H1 (cell line): ENCODE measurements around the gene C4B. TPM values are rescaled to one million over a fixed set of nuclear protein-coding genes. Genes with fewer than 3 reads are reported as not detected.

Experiments used
- CTCF ChIA-PET: fragments of 300-600 bp; sonication (Branson Sonifier 250); formaldehyde crosslinking; loops from one replicate; lab custom pipeline; 2021; ENCODE audit not compliant: partially characterized antibody; lab: Charles Lee
- POLR2A ChIA-PET: fragments of 300-600 bp; sonication (Branson Sonifier 250); formaldehyde crosslinking; loops from one replicate; lab custom pipeline; 2021; ENCODE audit warnings: inconsistent platforms; ENCODE audit not compliant: partially characterized antibody; lab: Charles Lee
- DNase-seq, 2 experiments: peaks; one replicate each; pipeline versions ENCODE4 v3.0.0 to v3.0.0-alpha.2; 2010 to 2022; ENCODE audit warnings: low spot score in 2 of 2, low read depth in 1 of 2, mixed read lengths in 1 of 2
- FAIRE-seq: peaks from 2 replicates; lab custom pipeline; 2011; peaks lifted over from hg19 to GRCh38; lab: Jason Lieb, UNC
- H2AFZ ChIP-seq: 2 replicates; pipeline ENCODE4 v1.8.1; 2012; ENCODE audit warnings: low read length, inconsistent platforms
- H2AK5ac ChIP-seq: 2 replicates; pipeline ENCODE4 v1.6.1; 2013; ENCODE audit warnings: low read depth, low read length
- H2BK120ac ChIP-seq: replicated peaks from 2 replicates; pipeline ENCODE3; 2013; ENCODE audit warnings: low read depth, low read length, inconsistent platforms
- H2BK12ac ChIP-seq: 2 replicates; pipeline ENCODE4 v1.6.1; 2013; ENCODE audit warnings: low read depth, low read length
- H2BK15ac ChIP-seq: 2 replicates; pipeline ENCODE4 v1.6.1; 2013; ENCODE audit warnings: low read length
- H2BK20ac ChIP-seq: 2 replicates; pipeline ENCODE4 v1.6.1; 2013; ENCODE audit warnings: low read length
- H2BK5ac ChIP-seq: 2 replicates; pipeline ENCODE4 v1.6.1; 2013; ENCODE audit warnings: low read depth, low read length
- H3K14ac ChIP-seq: 2 replicates; pipeline ENCODE4 v1.6.1; 2013; ENCODE audit warnings: inconsistent platforms; ENCODE audit not compliant: insufficient read length
- H3K18ac ChIP-seq: 2 replicates; pipeline ENCODE4 v1.6.1; 2013; ENCODE audit warnings: low read length; ENCODE audit errors: extremely low read depth
- H3K23ac ChIP-seq: 2 replicates; pipeline ENCODE4 v1.6.1; 2013; ENCODE audit warnings: inconsistent platforms; ENCODE audit not compliant: insufficient read length
- H3K23me2 ChIP-seq: 2 replicates; pipeline ENCODE4 v1.6.1; 2013; ENCODE audit warnings: low read depth, low read length
- H3K27ac ChIP-seq: 2 replicates; pipeline ENCODE4 v1.6.1; 2011; ENCODE audit warnings: low read depth, low read length, inconsistent platforms
- H3K27me3 ChIP-seq, 4 experiments: replicated peaks in 1 of 4; 1 replicate in 1 of 4; 2 replicates in 3 of 4; pipeline versions ENCODE4 v1.6.1 to v1.8.1; 2011 to 2013; ENCODE audit warnings: low read length in 3 of 4, mild to moderate bottlenecking in 3 of 4, inconsistent platforms in 2 of 4, mixed read lengths in 2 of 4, moderate library complexity in 1 of 4; ENCODE audit not compliant: control insufficient read depth in 3 of 4, insufficient read depth in 3 of 4; ENCODE audit errors: extremely low read depth in 1 of 4
- H3K36me3 ChIP-seq, 4 experiments: 2 replicates each; pipeline versions ENCODE4 v1.6.1 to v1.8.1; 2011 to 2013; ENCODE audit warnings: mild to moderate bottlenecking in 4 of 4, low read length in 3 of 4, moderate library complexity in 2 of 4, control low read depth in 1 of 4, inconsistent platforms in 1 of 4; ENCODE audit not compliant: insufficient read depth in 4 of 4, control insufficient read depth in 2 of 4
- H3K4ac ChIP-seq: replicated peaks from 2 replicates; pipeline ENCODE3; 2013; ENCODE audit warnings: low read length, low read depth, mixed read lengths, inconsistent platforms; ENCODE audit not compliant: insufficient read length
- H3K4me1 ChIP-seq, 4 experiments: replicated peaks in 1 of 4; 1 replicate in 1 of 4; 2 replicates in 3 of 4; pipeline versions ENCODE4 v1.6.1 to v1.8.1; 2011 to 2013; ENCODE audit warnings: low read length in 3 of 4, inconsistent platforms in 2 of 4, mixed read lengths in 1 of 4; ENCODE audit not compliant: insufficient read depth in 4 of 4, control insufficient read depth in 3 of 4
- H3K4me2 ChIP-seq, 2 experiments: 2 replicates each; pipeline versions ENCODE4 v1.6.1 to v1.8.1; 2011 to 2013; ENCODE audit warnings: low read depth in 2 of 2, low read length in 2 of 2, control low read depth in 1 of 2, inconsistent platforms in 1 of 2, mild to moderate bottlenecking in 1 of 2; ENCODE audit not compliant: insufficient read depth in 1 of 2
- H3K4me3 ChIP-seq, 4 experiments: fragments of 200-600, 300-600 bp in 1 of 4; sonication (generic), shearing (Covaris generic), sonication (Bioruptor Twin) in 1 of 4; 2 replicates each; pipeline versions ENCODE4 v1.5.1 to v1.8.1; 2011 to 2016; ENCODE audit warnings: low read length in 4 of 4, low read depth in 3 of 4, control low read depth in 2 of 4, inconsistent platforms in 2 of 4, mild to moderate bottlenecking in 2 of 4, mixed read lengths in 1 of 4, moderate library complexity in 1 of 4; ENCODE audit not compliant: insufficient read depth in 2 of 4; ENCODE audit errors: extremely low read depth in 1 of 4
- H3K56ac ChIP-seq: replicated peaks from 2 replicates; pipeline ENCODE3; 2013; ENCODE audit warnings: low read depth, mild to moderate bottlenecking, mixed read lengths, low read length, inconsistent platforms; ENCODE audit not compliant: insufficient read length
- H3K79me1 ChIP-seq: 2 replicates; pipeline ENCODE4 v1.6.1; 2013; ENCODE audit warnings: low read depth, low read length, control low read depth
- H3K79me2 ChIP-seq, 2 experiments: 2 replicates each; pipeline versions ENCODE4 v1.6.1 to v1.8.1; 2012 to 2013; ENCODE audit warnings: low read length in 2 of 2, mild to moderate bottlenecking in 2 of 2, inconsistent platforms in 1 of 2; ENCODE audit not compliant: insufficient read depth in 2 of 2, control insufficient read depth in 1 of 2
- H3K9ac ChIP-seq, 4 experiments: replicated peaks in 1 of 4; 1 replicate in 1 of 4; 2 replicates in 3 of 4; pipeline versions ENCODE4 v1.6.1 to v1.8.1; 2011 to 2013; ENCODE audit warnings: low read depth in 3 of 4, low read length in 3 of 4, control low read depth in 2 of 4, mild to moderate bottlenecking in 2 of 4, moderate library complexity in 2 of 4, inconsistent platforms in 1 of 4; ENCODE audit errors: extremely low read depth in 1 of 4
- H3K9me3 ChIP-seq, 2 experiments: 2 replicates each; pipeline versions ENCODE4 v1.6.1 to v1.8.1; 2012 to 2013; ENCODE audit warnings: mild to moderate bottlenecking in 2 of 2, moderate library complexity in 2 of 2, control low read depth in 1 of 2, inconsistent platforms in 1 of 2, low read depth in 1 of 2, low read length in 1 of 2, mixed read lengths in 1 of 2; ENCODE audit not compliant: insufficient read depth in 2 of 2
- H4K20me1 ChIP-seq, 2 experiments: replicated peaks in 1 of 2; 2 replicates each; pipeline versions ENCODE3 to v1.8.1; 2011 to 2013; ENCODE audit warnings: inconsistent platforms in 2 of 2, low read length in 2 of 2, mild to moderate bottlenecking in 1 of 2; ENCODE audit not compliant: insufficient read depth in 2 of 2, control insufficient read depth in 1 of 2
- H4K5ac ChIP-seq: 2 replicates; pipeline ENCODE4 v1.6.1; 2013; ENCODE audit warnings: low read length, low read depth, mixed read lengths, inconsistent platforms; ENCODE audit not compliant: insufficient read length
- H4K8ac ChIP-seq: 2 replicates; pipeline ENCODE4 v1.8.0; 2013; ENCODE audit warnings: mild to moderate bottlenecking, moderate library complexity, low read length, inconsistent platforms; ENCODE audit not compliant: insufficient read depth; ENCODE audit errors: extremely low read depth
- H4K91ac ChIP-seq: replicated peaks from 2 replicates; pipeline ENCODE3; 2013; ENCODE audit warnings: low read length, mixed read lengths, inconsistent platforms; ENCODE audit not compliant: insufficient read length
- ATF2 ChIP-seq: IDR thresholded peaks from 2 replicates; pipeline ENCODE4 v1.6.1; 2012; ENCODE audit warnings: low read length, inconsistent platforms
- BRCA1 ChIP-seq: IDR thresholded peaks from 2 replicates; pipeline ENCODE4 v1.6.1; 2012; ENCODE audit warnings: low read depth, low read length, improper control_type of control experiment
- POLR2A ChIP-seq, 2 experiments: IDR thresholded peaks; 1 replicate in 1 of 2; 2 replicates in 1 of 2; pipeline ENCODE4 v1.6.1; 2011; ENCODE audit warnings: low read depth in 2 of 2, low read length in 2 of 2, mild to moderate bottlenecking in 2 of 2; ENCODE audit errors: control extremely low read depth in 1 of 2
- SRF ChIP-seq: IDR thresholded peaks from 2 replicates; pipeline ENCODE4 v1.6.1; 2011; ENCODE audit warnings: mild to moderate bottlenecking, low read depth, low read length, moderate library complexity
- USF2 ChIP-seq: IDR thresholded peaks from 2 replicates; pipeline ENCODE4 v1.6.1; 2011; ENCODE audit warnings: low read length, improper control_type of control experiment
- WGBS, 2 experiments: shearing (Covaris generic) in 1 of 2; methylation state at CpG; one replicate each; pipeline versions ENCODE4 v1.1.6 to v1.1.7; 2013 to 2015; ENCODE audit warnings: low lambda C conversion rate in 2 of 2, mixed read lengths in 2 of 2, inconsistent platforms in 1 of 2, low coverage in 1 of 2, missing lambda C conversion rate in 1 of 2; ENCODE audit not compliant: insufficient replicate concordance in 2 of 2, insufficient coverage in 1 of 2, insufficient read length in 1 of 2; ENCODE audit errors: extremely low coverage in 1 of 2, missing lambda C conversion rate in 1 of 2; 5-methylcytosine and 5-hydroxymethylcytosine counted together
- polyA plus RNA-seq, 7 experiments: library from polyadenylated mRNA; depleted of rRNA in 3 of 7; stranded (reverse) in 5 of 7; unstranded in 2 of 7; fragments of >200 nt in 5 of 7; fragments of 200-250 nt in 2 of 7; gene quantifications; 1 replicate in 5 of 7; 2 replicates in 1 of 7; 4 replicates in 1 of 7; pipeline versions ENCODE4 v1.2.1 to v1.2.3, GENCODE V29; 2011 to 2013; ENCODE audit warnings: missing spikeins in 2 of 7, mixed read lengths in 2 of 7
- total RNA-seq: library from RNA; stranded (reverse); fragmentation: NEBNext Ultra II Directional; extraction: Animal tissue kit (Norgen Biotek cat#: 25700); gene quantifications from 2 replicates; pipeline ENCODE4 v1.2.1, GENCODE V29; 2021

The C4B gene
- total and polyA plus RNA-seq, 2 of the 8 experiments (the other 6 are each of a cell fraction or from before 2014, with no cell fraction given), result 0.74 to 3.5 TPM

GRCh38 chr6:32073613-32074012, 59.0 kb downstream of the C4B start:
- H2AFZ ChIP-seq, result no peak overlapping the region
- WGBS, 2 experiments, result 97% methylated on average over 10 of the region's 10 CpGs; no CpG with 5 or more reads in 1 of the 2 experiments

More at GRCh38 chr6:32073613-32074012, 59.0 kb downstream of the C4B start:
- H3K9ac ChIP-seq, result no peak overlapping the region
- no peak overlapping the region for H3K56ac ChIP-seq
- ChIA-PET POLR2A (no interaction called here), CTCF (interaction anchor here (0.8 to 2.8 kb wide), 7 partner anchors 10 to 45 kb away, joined by 3 to 7 read pairs (median 4); no protein-coding TSS in a partner anchor)
- no peak overlapping the region for H3K18ac ChIP-seq
- no peaks in the 10 kb centered on the region for H3K36me3 ChIP-seq
- no peak overlapping the region for H2BK12ac ChIP-seq
- DNase-seq, result no peak
- H3K4me2 ChIP-seq, result no peak overlapping the region
- no peak overlapping the region for H4K91ac ChIP-seq
- H3K79me2 ChIP-seq, result no peaks in the 10 kb centered on the region
- H2BK5ac ChIP-seq, result no peak overlapping the region
- H3K27ac ChIP-seq, result no peak overlapping the region
- H3K4me3 ChIP-seq, result no peak overlapping the region
- no peak overlapping the region for H3K23ac ChIP-seq
- H2BK20ac ChIP-seq, result no peak overlapping the region
- H2BK120ac ChIP-seq, result no peak overlapping the region
- H2AK5ac ChIP-seq, result no peak overlapping the region
- H3K27me3 ChIP-seq, result no peaks in the 10 kb centered on the region; a peak in 1 of 7 replicates
- no peaks in the 10 kb centered on the region for H3K79me1 ChIP-seq
- H3K23me2 ChIP-seq, result no peaks in the 10 kb centered on the region
- FAIRE-seq, result no peak
- no peak overlapping the region for H4K5ac ChIP-seq
- no peak overlapping the region for H2BK15ac ChIP-seq
- no peak overlapping the region for H3K14ac ChIP-seq
- H4K8ac ChIP-seq, result no peak overlapping the region
- no peak overlapping the region for H3K4ac ChIP-seq
- H3K4me1 ChIP-seq, result peaks cover 0 to 8% (median 5%) of the 10 kb centered on the region in 4 experiments; a peak in 6 of 7 replicates
- no peaks in the 10 kb centered on the region for H4K20me1 ChIP-seq
- no peak for TF ChIP-seq SRF
- no peak for TF ChIP-seq USF2
- TF ChIP-seq POLR2A (IDR thresholded peaks at IDR 0.05; ENCODE audit: control extremely low read depth in 1 of 2, low read depth in 2 of 2, low read length in 2 of 2), result no peak
- TF ChIP-seq ATF2, result no peak
- no peak for TF ChIP-seq BRCA1
- no peaks in the 10 kb centered on the region for H3K9me3 ChIP-seq
